ENCODE results near the gene RGS12.

- TF ChIP-seq EZH2 (IDR thresholded peaks at IDR 0.05): no peak
- TF ChIP-seq POLR2AphosphoS5 (IDR thresholded peaks at IDR 0.05; ENCODE audit: borderline replicate concordance, low read depth, low read length): no peak
- TF ChIP-seq FOXP2 (optimal IDR thresholded peaks at IDR 0.05; ENCODE audit: control extremely low read depth, extremely low read length, insufficient read depth): no peak
Measured at GRCh38 chr4:3315566-3315965, 22.7 kb downstream of the RGS12 start.

Data from SK-N-MC (cell line).